Natural killer cell (primary cell): ENCODE measurements around the gene BRME1. TPM values are rescaled to one million over a fixed set of nuclear protein-coding genes. Genes with fewer than 3 reads are reported as not detected.

Source experiments
- ATAC-seq, 3 donors: fragments of 150-1000 bp in 2 of 3; fragments of 200-7000 bp in 1 of 3; cut with Tn5 transposase; 1 replicate in 1 of 3; 2 replicates in 2 of 3; pipeline ENCODE4 v1.10.0; 2021; ENCODE audit warnings: mild to moderate bottlenecking in 2 of 3, moderate library complexity in 2 of 3
- DNase-seq, 2 donors: peaks; one replicate each; pipeline versions ENCODE4 v3.0.0 to v3.0.0-alpha.2; 2013 to 2021; ENCODE audit warnings: mixed read lengths in 1 of 2
- H3K27ac ChIP-seq: one replicate; pipeline ENCODE4 v1.5.1; 2013; ENCODE audit warnings: mild to moderate bottlenecking, low read length
- H3K27me3 ChIP-seq: one replicate; pipeline ENCODE4 v1.6.1; 2013; ENCODE audit warnings: low read length; ENCODE audit not compliant: control insufficient read depth, insufficient read depth
- H3K36me3 ChIP-seq: one replicate; pipeline ENCODE4 v1.6.1; 2013; ENCODE audit warnings: low read length; ENCODE audit not compliant: control insufficient read depth, insufficient read depth
- H3K4me1 ChIP-seq: one replicate; pipeline ENCODE4 v1.6.1; 2013; ENCODE audit warnings: low read length; ENCODE audit not compliant: control insufficient read depth, insufficient read depth
- H3K4me3 ChIP-seq: one replicate; pipeline ENCODE4 v1.5.1; 2013; ENCODE audit warnings: low read length
- H3K9me3 ChIP-seq: one replicate; pipeline ENCODE4 v1.6.1; 2013; ENCODE audit warnings: low read length; ENCODE audit not compliant: control insufficient read depth, insufficient read depth
- H3K27ac Mint-ChIP-seq, 2 donors: one replicate each; pipeline ENCODE4 v1.8.0; 2022; ENCODE audit warnings: mild to moderate bottlenecking in 2 of 2, mixed read lengths in 2 of 2, moderate library complexity in 1 of 2
- H3K27me3 Mint-ChIP-seq, 2 donors: one replicate each; pipeline ENCODE4 v1.8.0; 2022; ENCODE audit warnings: low read depth in 2 of 2, mixed read lengths in 2 of 2
- H3K36me3 Mint-ChIP-seq: one replicate; pipeline ENCODE4 v1.8.0; 2022; ENCODE audit warnings: mixed read lengths
- H3K4me1 Mint-ChIP-seq, 2 donors: one replicate each; pipeline ENCODE4 v1.8.0; 2022; ENCODE audit warnings: mixed read lengths in 2 of 2
- H3K4me3 Mint-ChIP-seq: one replicate; pipeline ENCODE4 v1.8.0; 2022; ENCODE audit warnings: mild to moderate bottlenecking, moderate library complexity, mixed read lengths
- H3K9me3 Mint-ChIP-seq, 2 donors: one replicate each; pipeline ENCODE4 v1.8.0; 2022; ENCODE audit warnings: mixed read lengths in 2 of 2
- CTCF ChIP-seq: fragments of 200-600 bp; IDR thresholded peaks from one replicate; pipeline ENCODE4 v1.8.0; 2022; ENCODE audit warnings: antibody characterized with exemption
- WGBS: methylation state at CpG from one replicate; pipeline ENCODE4 v1.1.7; 2013; ENCODE audit warnings: missing lambda C conversion rate; ENCODE audit not compliant: insufficient coverage; 5-methylcytosine and 5-hydroxymethylcytosine counted together
- intact Hi-C: fragments of 100-400 bp; cut with micrococcal nuclease; formaldehyde crosslinking; loops from one replicate; pipeline ENCODE4 v1.14.2; 2022
- total RNA-seq, 4 donors: library from RNA; stranded (reverse); fragments of 120-200 nt in 1 of 4; gene quantifications; one replicate each; pipeline versions ENCODE4 v1.2.3 to v1.2.4, GENCODE V29; 2013 to 2022

BRME1 gene
- total RNA-seq, 3 donors from 2014 or later (not counting 1 experiment from before 2014, with no cell fraction given), result 3.8 to 7.7 (median 4.0) TPM

GRCh38 chr19:13834244-13835069 lies 71.5 kb downstream of the BRME1 start:
- H3K4me1 ChIP-seq, result peaks cover 64% of the 10 kb centered on the region
- H3K36me3 Mint-ChIP-seq, result no peaks in the 10 kb centered on the region
- no peak for TF ChIP-seq CTCF
- WGBS, result 88% methylated on average over 13 of the region's 14 CpGs
- H3K27me3 Mint-ChIP-seq, result no peaks in the 10 kb centered on the region
- intact Hi-C loops, result no loop called here
- H3K9me3 Mint-ChIP-seq, result no peaks in the 10 kb centered on the region
- H3K4me1 Mint-ChIP-seq, result peaks cover 51 to 62% of the 10 kb centered on the region in 2 donors
- no peak overlapping the region for H3K4me3 ChIP-seq
- H3K27ac Mint-ChIP-seq, result peak overlapping the region; percentile 99 to 100
- H3K27ac ChIP-seq, result peak overlapping the region; percentile 83
- no peaks in the 10 kb centered on the region for H3K9me3 ChIP-seq
- ATAC-seq (no peak), DNase-seq (peak in 1 of 2 donors; percentile 35)
- no peaks in the 10 kb centered on the region for H3K27me3 ChIP-seq
- peaks cover 18% of the 10 kb centered on the region for H3K36me3 ChIP-seq
- peak overlapping the region; percentile 92 for H3K4me3 Mint-ChIP-seq

GRCh38 chr19:13833330-13834243 lies 72.3 kb downstream of the BRME1 start:
- peaks cover 55% of the 10 kb centered on the region for H3K4me1 ChIP-seq

More at GRCh38 chr19:13833330-13834243, 72.3 kb downstream of the BRME1 start:
- H3K36me3 ChIP-seq, result peaks cover 18% of the 10 kb centered on the region
- no peaks in the 10 kb centered on the region for H3K36me3 Mint-ChIP-seq
- 7% methylated on average over 59 of the region's 59 CpGs for WGBS
- intact Hi-C loops, result no loop called here
- H3K27ac ChIP-seq, result peak overlapping the region; percentile 83
- H3K27me3 Mint-ChIP-seq, result no peaks in the 10 kb centered on the region
- H3K4me3 Mint-ChIP-seq, result peak overlapping the region; percentile 92
- H3K4me3 ChIP-seq, result peak overlapping the region; percentile 51
- peaks cover 48 to 53% of the 10 kb centered on the region in 2 donors for H3K4me1 Mint-ChIP-seq
- H3K9me3 Mint-ChIP-seq, result no peaks in the 10 kb centered on the region
- no peaks in the 10 kb centered on the region for H3K27me3 ChIP-seq
- H3K27ac Mint-ChIP-seq, result peak overlapping the region; percentile 99 to 100
- H3K9me3 ChIP-seq, result no peaks in the 10 kb centered on the region
- DNase-seq (peak; percentile 94 to 96), ATAC-seq (peak; percentile 49 to 77 (median 59))
- TF ChIP-seq CTCF, result peak; percentile 50

Other genes starting within 250 kb of the BRME1 start
- 10 to 100 TPM; 25.7 to 35.4 (median 26.7) TPM for gene MRI1, start 141.6 kb downstream of the BRME1 start, total RNA-seq
- gene C19orf53, start 131.7 kb downstream of the BRME1 start, total RNA-seq, result 10 to 100 TPM; 52.2 to 56.6 (median 54.7) TPM
- 1 to 10 TPM; 5.8 to 5.9 (median 5.9) TPM for gene ZSWIM4, start 110.7 kb downstream of the BRME1 start, total RNA-seq
- gene NANOS3, start 29.0 kb downstream of the BRME1 start, total RNA-seq, result 1 to 10 TPM; 2.6 to 6.3 (median 3.0) TPM
- 10 to 100 TPM; 42.8 to 49.3 (median 48.4) TPM for gene CC2D1A, start 84 bp upstream of the BRME1 start, total RNA-seq
- under 1 TPM in 1 of 3 donors, not detected in 2; 0.61 TPM for gene PODNL1, start 32.3 kb upstream of the BRME1 start, total RNA-seq
- gene DCAF15, start 46.4 kb upstream of the BRME1 start, total RNA-seq, result 100 to 1,000 TPM; 121 to 149 (median 124) TPM
- gene RFX1, start 100.2 kb upstream of the BRME1 start, total RNA-seq, result 10 to 100 TPM; 26.0 to 31.8 (median 30.5) TPM
- gene RLN3, start 122.0 kb upstream of the BRME1 start, total RNA-seq, result not detected
- 10 to 100 TPM; 38.4 to 61.1 (median 58.0) TPM for gene IL27RA, start 125.6 kb upstream of the BRME1 start, total RNA-seq
- not detected for gene PALM3, start 156.0 kb upstream of the BRME1 start, total RNA-seq
- 1 to 10 TPM; 2.4 to 4.1 (median 2.4) TPM for gene MISP3, start 166.7 kb upstream of the BRME1 start, total RNA-seq
- gene C19orf67, start 179.7 kb upstream of the BRME1 start, total RNA-seq, result under 1 TPM in 2 of 3 donors, not detected in 1; 0.35 to 0.53 TPM
- gene SAMD1, start 184.6 kb upstream of the BRME1 start, total RNA-seq, result 10 to 100 TPM; 30.8 to 33.0 (median 30.9) TPM
- 10 to 100 TPM; 68.6 to 71.8 (median 69.3) TPM for gene PRKACA, start 211.6 kb upstream of the BRME1 start, total RNA-seq
- 1 to 10 TPM; 4.5 to 5.5 (median 4.8) TPM for gene ASF1B, start 230.5 kb upstream of the BRME1 start, total RNA-seq